NCI-H748 (cell line): ENCODE data around the gene GRIA4.

Source experiments
- DNase-seq: peaks from one replicate; lab custom pipeline; 2025; ENCODE audit not compliant: unreplicated experiment; lab: John Stamatoyannopoulos, UW

GRIA4 gene

DNA sequence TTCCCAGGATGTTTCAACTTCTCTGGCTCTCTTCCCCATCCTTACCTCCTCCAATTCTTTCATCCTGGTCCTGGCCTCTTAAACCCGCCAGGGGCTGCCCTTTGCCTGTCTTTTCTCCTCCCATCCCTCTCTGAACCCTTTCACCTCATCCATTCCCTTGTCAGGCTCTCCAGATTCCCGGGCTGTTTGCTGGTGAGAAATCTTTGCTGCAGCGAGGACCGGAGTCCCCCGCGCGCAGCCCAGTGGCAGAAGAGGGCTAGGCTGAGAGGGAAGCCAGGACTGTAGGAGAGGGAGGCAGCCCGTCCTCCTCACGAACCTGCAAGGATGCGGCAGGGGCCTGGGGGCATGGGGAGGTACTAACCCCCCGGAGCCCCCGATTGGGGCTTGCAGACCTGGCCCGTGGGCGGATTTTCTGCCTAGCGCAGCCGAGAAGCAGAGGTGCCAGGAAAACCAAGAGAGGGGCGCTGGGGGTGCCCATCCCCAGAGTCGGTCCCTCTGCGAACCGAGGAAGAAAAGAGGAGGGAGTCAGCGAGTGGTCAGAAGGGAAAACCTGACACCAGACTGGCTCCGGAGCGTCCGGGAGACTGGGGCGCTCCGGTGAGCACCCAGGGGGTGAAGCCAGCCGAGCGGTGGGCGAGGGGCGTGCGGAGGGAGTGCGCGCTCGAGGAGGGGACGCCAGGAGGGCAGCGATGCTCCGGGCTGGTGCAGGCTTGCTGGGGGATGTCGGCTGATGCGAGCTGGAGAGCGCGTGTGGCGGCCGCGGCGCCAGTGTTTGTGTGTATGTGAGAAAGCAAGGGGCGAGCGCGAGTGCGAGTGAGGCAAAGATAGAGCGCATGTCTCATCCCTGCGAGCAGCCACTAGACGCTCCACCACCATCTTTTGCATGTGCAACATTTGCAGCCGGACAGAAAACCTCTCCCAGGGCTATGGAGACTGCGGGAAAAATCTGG, at the start of gene GRIA4:
TSS of gene GRIA4 (plus strand) at position 242 of the 950 bp plus-strand sequence. CDS start 925 bp downstream, outside the sequence.
- DNase-seq, result peak; percentile 90

DNA sequence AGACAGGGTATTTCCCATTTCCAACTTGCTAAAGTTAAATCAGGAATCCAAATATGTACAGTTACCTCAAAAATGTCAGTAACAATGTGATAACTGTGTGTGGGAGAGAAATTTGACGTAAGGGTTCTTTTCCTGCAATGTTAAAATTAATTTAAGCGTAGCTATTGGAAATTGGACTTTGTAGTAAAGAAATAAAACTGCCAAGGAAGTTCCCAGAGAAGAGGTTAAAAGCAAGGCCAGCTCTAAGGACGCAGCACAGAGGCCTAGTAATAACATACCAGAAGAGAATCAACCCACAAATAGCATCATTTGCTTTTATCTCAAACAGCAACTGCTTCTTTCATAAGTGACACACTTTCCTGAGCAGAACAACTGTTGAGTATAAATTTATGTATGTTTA, 36.8 kb upstream of the GRIA4 start:
- no peak for DNase-seq

DNA sequence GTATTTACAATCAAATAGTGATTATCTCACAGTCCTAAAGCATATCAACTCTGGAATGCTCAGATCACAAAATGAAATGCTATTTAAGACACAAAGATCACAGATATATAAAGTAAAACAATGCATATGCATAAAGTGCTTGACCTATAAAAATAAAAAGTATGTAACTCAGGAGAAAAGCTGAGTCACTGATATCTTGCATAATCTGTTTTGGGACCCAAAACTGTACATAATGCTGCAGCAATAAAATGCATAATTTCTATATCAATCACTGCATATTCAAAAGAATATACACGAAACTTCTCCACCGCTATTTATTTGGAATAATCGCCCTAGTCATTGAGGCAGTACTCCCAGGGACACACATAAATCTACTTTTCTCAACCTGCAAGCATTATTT, 34.9 kb upstream of the GRIA4 start:
- DNase-seq, result no peak

DNA sequence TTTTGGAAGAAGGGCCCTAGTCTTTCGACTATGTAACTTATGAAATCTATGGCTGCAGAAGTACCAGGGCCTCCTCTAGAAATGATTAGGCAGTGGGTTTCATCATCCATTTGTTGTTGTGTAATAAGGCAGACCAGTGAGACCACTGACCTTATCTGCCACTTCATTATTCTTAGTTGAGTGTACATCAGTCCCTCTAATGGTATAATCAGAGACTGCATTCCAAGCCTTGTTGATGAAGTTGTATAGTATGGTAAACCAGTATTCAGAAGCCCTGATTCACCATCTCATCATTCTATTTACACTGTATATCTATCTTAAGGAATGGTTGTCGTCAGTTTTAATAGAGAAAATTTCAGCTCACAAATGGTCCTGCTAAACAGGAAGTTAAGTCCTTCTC, 32.2 kb upstream of the GRIA4 start:
- DNase-seq, result no peak

DNA sequence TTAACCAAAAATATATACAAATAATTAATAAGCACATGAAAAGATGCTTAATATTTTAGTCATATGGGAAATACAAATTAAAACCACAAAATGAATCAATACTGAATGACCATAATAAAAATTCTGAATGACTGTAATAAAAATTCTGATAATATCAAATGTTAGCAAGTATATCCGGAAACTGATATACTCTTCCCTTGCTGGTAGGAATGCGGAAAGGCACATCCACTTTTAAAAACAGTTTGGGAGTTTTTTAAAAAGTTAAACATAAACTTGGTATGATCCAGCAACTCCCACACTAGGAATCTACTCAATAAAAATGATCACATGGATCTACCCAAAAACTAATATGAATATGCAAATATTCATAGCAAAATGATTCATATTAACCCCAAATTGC, 30.8 kb upstream of the GRIA4 start:
- DNase-seq, result no peak

DNA sequence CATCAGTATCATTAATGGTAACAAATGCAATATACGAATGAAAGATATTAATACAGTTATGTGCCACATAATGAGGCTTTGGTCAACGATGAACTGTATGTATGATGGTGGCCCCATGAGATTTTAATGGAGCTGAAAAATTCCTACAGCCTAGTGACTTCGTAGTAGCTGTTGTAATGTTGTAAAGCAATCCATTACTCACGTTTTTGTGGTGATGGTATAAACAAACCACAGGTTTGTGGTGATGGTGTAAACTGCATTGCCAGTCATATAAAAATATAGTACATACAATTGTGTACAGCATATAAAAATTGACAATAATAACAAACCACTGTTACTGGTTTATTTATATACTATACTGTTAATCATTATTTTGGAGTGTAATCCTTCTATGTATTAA, 27.4 kb upstream of the GRIA4 start:
- no peak for DNase-seq

DNA sequence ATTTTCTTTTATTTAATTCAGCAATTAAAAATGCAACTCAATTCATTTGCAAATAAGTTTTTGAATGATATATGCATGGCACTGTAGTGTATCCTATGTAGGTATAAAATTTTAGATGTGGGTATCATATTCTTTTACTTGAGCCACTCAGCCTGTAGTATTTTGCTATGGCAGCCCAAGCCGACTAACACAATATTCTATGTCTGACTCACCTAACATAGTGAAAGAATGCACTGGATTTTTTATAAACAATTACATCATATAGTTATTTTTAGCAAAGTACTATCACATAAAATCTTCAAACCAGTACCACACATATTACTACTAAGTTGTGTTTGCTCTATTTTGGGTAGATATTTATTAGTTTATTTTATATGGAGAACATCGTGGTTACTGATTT, 21.9 kb upstream of the GRIA4 start:
- DNase-seq, result no peak

DNA sequence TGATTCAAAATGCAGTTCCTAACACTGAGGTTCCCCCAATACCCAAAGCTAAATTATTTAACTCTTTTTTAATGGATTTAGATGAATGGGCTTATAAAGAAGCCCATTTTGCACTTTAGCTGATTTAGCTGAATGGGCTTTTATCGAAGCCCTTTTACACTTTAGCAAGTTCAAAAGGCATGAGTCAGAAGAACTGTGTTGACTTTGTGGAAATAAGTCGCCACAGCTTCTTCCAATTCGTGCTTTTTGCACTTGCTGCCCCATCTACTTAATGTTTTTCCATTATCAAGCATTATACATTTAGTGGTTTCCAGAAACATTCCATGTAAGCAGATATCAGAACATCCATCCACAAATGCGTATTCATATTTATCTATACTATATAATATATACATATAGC, 20.5 kb upstream of the GRIA4 start:
- DNase-seq, result no peak

DNA sequence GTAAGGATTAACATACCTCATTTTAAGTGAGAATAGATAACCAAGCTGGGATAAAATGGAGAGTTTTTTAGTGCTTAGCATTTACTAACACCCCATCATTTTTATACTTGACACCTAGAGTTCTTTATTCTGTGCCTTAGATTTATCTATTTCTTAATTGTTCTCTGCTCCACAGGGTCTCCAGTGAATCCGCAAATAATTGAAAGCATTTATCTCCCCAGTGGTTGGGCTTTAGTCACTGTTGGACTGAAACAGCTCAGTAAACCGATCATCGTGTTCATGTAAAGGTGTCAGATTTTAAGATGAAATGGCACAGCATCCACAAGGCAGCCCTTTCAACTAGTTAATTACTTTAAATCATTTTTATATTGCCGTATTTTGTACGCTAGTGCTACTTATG, 17.8 kb upstream of the GRIA4 start:
- DNase-seq, result peak; percentile 80

DNA sequence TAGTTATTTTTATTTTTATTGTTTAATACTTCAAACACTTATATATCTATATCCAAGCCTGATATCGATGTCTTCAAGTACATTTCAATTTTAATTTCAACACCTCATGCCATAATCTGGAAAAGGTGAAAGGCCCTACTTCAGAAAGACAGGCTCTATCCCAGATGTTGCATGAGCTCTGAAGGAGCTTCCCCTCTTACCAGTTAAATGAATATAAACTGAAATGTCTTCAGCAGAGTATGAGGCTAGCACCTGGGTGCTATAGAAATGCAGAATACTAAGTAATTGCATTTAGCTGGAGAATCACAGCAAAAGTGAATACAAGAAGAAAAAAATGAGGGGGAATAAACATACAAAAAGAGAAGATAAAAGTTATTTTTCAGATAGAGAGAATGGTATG, 11.5 kb upstream of the GRIA4 start:
- DNase-seq, result no peak

DNA sequence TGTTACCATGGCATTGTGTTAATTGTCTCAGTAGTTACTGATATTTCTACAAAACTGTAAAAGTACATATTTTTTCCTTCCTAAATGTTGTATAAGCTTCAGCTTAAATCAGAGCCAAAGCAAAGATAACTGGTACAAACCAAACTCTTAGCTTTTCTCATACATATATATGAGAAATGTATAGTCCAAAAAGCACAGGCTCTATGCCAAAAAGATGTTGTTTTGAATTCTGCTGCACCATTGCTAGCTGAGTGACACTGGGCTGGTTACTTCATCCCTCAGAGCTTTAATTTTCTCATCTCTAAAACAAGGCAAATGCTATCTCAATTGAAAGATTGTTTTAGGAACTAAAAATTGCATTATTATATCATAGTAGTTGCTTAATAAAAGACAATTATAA, 6.7 kb upstream of the GRIA4 start:
- no peak for DNase-seq

DNA sequence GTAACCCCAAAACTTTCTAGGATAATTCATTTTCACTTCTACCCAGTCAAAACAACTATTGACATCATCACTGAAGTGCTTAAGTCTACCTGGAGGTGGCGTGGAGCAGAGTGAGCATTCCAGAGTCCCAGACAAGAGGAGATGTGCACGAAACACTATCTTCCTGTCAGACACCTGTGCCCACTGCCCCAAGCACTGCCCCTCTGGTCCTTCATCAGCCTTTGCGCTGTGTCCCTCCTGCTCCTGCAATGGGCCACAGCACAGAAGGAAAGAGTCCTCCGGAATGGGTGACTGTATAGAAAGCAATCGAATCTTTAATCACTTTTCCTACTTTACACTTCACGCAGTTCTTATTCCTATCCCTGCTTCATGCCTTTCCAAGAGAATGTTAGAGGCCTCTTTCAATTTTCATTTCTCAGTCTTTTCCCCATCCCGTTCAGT, 512 bp upstream of the GRIA4 start:
- DNase-seq, result peak; percentile 71

DNA sequence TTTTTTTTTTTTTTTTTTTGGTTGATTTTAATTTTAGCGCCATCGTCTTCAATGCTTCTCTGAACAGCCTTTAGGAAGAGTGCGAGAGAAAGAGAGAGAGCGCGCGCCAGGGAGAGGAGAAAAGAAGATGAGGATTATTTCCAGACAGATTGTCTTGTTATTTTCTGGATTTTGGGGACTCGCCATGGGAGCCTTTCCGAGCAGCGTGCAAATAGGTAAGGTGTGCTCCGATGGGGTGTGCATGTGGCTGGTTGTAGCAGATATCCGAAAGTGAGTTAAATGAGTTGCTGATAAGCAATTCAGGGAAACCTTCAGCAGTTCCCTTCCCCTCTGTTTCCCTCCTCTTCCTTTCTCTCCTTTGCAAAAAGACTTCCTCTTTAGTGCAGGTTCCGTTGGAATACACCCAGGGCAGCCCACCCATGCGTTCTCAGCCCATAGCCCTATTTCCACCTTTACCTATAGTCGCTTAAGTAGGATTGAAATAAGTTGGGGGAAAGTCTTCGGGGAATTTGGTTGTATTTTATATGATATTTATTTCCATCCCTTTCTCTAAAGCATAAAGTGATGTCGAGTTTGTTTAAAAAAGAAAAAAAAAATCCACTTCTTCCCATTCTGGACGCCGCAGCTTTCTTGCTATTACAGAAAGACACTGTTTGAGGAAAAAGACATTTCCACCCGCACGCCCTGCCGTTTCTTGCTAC, 1.1 kb downstream of the GRIA4 start:
- peak; percentile 37 for DNase-seq

DNA sequence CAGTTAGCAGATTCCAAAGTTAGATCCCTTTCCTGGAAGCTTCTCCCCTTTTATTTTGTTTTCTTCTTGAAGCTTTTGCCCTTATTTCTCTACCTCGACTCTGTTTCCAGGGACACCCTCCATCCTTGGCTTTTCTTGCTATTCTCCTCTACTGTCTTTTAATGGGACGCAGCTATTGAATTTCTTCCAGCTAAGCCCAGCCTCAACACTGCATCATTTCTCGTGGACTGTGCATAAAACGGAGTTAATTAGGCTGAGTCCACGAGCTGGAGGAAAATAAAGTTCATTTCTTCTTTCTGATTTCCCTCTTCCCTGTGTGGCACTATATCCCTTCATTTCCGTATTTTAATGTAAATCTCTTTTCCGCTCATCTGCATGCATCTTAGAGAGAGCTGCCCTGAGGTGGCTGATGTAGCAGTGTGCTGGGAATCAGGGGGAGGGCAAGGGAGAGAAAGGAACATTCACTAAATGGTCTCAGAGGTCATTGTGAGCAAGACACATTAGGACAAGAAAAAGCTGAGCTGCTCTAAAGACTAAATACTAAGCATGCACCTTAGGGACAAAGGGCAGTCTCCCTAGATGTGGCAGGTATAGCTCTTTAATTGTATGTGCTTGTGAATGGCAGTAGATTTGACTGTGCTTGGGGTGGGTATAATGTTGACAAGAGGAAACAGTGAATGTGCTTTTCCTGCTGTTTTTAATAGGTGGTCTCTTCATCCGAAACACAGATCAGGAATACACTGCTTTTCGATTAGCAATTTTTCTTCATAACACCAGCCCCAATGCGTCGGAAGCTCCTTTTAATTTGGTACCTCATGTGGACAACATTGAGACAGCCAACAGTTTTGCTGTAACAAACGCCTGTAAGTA, 1.9 kb downstream of the GRIA4 start:
- DNase-seq, result peak; percentile 65

DNA sequence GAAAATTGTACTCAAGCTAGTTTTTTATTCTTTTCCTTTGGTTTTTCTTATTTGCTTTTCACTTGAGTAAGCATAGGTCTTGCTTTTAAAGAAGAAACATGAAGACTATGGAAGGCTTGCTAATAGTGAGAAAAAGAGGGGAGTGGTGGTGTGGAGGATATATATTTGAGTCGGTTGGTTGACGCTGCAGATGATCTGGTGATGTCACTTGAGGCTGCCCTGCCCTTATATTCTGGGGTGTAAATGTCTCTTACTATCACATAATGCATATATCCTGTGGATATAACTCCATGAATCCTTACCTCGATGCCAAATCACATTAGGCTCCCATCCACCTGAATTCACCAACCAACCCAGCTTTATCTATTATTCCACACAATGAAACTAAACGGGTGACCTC, 2.9 kb downstream of the GRIA4 start:
- peak; percentile 50 for DNase-seq

DNA sequence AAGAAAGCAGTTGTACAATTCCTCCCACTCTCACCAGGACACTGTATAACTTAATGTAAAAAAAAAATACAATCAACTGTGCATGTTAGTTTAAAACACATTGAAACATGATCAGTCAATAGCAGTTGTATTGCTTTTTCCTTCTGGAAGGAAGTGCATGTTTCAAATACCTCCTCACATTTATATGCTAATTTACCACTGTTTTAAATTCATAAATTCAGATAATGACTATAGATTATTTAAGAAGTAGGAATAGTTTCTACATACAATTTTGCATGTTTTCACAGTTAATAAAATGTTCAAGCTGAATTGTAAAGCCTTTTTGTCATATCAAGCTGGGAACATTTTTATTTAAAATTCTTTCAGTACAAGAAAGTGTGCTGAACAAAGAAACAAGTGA, 3.3 kb downstream of the GRIA4 start:
- no peak for DNase-seq

DNA sequence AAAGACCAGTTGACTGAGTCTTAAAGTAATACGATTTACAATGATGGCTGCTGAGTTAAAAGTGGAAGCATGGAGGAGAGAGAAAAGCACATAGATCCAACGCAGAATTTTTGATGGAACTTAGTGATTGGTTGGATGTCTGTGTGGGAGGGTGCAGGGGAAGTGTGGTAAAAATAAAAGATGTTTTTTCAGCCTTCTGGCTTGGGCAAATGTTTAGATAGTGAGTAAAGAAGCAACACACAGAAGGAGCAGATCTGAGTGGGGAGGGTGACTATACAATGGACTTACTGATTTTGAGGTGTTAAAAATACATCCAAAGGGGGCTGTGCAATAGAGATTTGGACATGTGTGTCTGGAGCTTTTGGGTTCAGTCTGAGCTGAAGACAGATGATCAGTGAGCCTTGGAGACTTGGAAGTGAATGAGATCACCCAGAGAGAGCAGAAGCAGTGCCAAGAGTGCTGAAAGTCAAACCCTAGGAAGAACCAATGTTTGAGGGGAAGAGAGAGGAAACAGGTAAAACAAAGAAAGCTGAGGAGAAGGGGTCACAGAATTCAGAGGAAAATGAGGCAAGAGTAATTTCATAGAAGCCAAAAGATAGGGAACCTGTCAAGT, 8.6 kb downstream of the GRIA4 start:
- no peak for DNase-seq

DNA sequence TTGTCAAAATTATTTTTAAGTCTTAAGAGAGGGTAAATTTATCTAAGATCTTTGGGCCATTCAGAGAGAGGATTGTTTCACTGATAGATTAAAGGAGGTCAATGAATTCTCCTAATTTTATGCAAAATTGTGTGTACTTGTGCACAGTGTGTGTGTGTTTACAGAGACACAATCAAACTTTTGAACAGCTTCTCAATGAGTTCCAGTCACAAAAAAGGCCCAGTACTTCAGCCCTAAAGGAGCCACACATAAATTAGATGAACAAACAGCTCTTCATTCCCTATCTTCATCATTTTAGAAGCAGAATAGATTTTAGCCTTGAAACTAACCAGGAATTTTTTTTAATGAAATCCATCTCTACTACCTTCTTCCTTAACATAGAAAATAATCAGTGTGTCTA, 9.7 kb downstream of the GRIA4 start:
- DNase-seq, result no peak

DNA sequence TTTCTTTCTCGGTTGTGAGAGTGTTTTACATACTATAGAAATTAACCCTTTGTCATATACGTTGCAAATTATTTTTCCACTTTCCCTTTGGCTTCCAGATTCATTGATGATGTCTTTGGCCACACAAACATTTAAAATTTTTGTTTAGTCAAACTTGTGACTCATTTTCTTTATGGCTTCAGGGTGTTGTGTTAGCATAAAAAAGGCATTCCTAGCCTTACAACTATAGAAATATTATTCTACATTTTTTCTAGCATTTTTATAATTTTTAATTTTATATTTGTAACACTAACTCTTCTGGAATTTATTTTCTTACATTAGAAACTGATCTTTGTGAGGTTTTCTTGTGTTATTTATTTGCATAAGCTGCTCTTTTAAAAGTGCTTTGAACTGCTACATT, 12.1 kb downstream of the GRIA4 start:
- no peak for DNase-seq

DNA sequence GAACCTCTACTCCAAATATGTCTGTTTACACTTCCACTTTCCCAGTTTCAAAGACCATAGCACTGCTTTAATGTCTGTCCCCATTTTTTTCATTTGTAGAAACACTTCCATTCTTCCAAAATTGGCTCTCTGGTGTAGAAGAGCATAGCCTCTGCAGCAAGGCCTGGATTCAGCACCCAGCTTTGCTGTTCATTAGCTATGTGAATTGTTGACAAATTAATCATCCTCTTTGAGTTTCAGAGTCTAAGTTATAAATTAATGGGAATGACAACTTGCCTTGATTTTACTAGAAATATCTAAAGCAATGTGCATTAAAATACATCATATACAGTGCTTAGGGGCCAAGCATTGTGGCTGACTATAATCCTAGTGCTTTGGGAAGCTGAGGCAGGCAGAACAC, 22.4 kb downstream of the GRIA4 start:
- no peak for DNase-seq

DNA sequence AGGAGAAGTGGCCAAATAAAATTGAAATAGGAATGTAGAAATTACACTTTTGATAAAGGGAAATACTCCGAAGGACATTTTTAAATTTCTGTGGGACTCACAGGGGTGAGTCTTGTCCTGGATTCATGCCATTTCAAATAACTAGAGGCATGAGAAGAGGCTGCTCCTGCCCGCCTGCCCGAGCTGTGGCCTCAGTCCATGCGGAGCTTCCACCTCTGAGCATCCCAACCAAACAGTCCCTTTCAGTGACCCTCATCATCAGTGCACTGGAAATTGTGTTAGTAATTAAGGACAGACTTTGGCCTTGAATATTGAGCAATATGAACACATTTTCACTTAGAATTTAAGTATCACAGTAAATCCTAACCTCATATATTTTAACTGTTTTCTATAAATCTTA, 25.6 kb downstream of the GRIA4 start:
- no peak for DNase-seq
